Activated CD4-positive, alpha-beta T cell treated with anti-CD3 and anti-CD28 coated beads, Interleukin-2, amount 50 U/mL, for 24 hours (primary cell): ENCODE data around the gene SRPK3.
"Not testable (repeated sequence)": the region's sequence is repeated elsewhere in the genome, so short reads cannot be mapped to it uniquely, and the experiment has no call there.

Experiments
- DNase-seq, 2 donors: peaks; one replicate each; pipeline ENCODE4 v3.0.0-alpha.2; 2020; ENCODE audit warnings: low read depth in 1 of 2, low spot score in 1 of 2

SRPK3 gene

DNA sequence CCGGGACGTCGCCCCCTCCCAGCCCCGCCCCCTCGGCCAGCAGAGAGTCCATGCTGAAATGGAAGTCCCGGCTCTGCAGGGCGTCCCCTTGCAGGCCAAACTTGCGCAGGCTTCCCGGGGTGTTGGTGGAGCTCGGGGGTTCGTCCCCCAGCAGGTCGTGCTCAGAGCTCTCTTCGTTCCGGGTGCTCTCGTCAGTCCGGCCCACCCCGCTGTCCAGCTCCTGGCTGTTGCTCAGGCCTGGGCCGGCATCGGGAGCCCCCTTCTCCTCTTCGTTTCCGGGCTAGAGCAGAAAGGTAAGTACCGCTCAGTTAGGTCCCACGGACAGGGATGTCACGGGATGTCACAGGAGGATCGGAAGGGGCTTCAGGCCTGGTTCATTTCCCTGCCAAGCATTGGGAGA, 23.8 kb downstream of the SRPK3 start:
- DNase-seq: no peak

DNA sequence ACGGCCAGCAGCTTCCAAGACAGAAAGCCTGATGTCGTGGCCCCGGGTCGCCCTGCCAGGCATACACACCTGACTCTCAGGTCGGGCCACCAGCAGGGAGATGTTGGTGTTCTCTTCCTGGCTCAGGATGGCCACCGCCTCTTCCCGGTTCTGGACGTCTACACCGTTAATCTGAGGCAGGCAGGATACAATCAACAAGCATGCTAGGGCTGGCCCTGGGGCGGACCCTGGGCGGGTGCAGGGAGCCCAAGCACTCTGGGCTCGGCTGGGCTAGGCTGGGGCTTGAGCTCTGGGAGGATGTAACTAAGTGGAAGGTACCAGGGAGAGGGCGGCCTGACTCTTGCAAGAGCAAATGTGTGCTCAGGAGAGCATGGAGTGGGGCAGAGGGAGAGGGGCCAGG, 24.6 kb downstream of the SRPK3 start:
- DNase-seq: no peak

DNA sequence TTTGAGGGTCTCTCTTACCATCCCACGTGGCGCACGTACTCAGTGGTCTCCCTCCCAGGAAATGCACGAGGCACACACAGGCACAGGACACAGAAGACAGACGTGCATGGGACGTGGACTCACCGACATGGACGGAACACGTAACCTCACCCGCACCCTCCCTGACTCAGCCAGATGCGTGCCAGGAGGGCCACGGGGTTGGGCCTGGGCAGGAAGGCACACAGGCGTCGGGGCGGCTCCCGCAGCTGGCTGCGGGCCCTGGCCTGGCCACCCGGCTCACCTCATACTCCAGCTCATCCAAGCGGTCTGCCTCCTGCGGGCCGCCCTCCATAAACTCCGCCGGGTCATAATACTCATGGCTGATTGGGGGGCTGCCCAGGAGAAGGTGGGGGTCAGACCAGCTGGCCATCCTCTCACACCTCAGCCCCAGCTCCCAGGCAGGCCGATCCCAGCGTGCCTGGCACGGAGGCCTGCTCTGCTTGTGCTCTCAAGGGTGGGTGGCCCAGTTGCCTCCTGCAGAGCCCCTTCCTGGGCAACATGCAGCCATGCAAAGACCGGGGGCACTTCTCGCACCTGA, 26.2 kb downstream of the SRPK3 start:
- no peak for DNase-seq

DNA sequence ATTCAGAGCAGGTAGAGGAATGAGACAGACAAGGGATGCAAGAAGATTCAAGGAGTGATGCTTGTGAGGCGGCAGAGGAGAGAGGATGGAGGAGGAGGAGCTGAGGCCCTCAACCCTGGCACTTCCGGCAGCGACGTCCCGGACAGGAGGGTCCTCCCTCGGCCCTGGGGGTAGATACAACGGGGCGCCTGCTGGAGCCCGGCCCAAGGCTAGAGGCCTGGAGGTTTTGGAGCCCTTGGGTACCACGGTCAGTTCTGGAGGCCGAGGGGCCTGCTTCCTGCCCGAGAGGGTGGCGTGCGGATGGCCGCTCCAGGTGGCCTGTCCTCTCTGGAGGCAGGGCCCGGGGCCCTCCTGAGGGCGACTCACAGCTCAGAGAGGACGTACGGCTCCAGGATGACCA, 27.1 kb downstream of the SRPK3 start:
- DNase-seq: no peak

DNA sequence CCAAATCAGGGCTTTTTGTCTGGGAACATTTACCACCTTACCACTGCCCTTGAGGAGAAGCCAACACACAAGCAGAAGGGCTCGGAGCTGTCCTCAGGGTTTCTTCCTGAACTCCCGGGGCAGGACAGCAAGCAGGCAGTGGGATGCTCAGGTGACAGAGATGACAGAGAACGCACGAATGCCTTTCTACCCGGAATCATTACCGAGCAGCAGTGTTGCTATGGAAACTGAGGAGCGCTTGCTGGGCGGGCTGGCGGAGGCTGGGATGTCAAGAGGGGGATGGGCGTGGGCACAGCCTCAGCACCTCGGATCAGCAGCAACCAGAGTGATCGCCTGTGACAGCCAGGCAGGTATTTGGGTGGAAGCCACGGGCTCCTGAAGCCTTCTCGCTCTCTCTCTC, 31.4 kb downstream of the SRPK3 start:
- DNase-seq: no peak

DNA sequence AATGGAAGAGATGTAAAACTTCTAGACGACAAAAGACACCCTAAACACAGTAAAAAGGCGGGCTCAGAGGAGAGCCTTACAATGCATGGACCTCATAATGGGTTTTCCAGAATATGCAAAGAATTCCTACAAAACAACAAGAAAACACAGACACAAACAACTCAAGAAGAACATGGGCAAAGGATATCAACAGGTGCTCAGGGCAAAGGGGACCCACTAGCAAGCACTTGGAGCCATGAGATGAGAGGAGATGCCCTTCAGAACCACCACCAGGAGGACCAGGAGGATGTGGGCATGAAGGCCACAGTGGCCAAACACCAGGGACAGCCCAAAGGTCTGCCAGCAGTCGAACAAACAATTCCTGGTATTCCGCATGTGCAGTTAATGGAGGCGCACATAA, 32.3 kb downstream of the SRPK3 start:
- DNase-seq: no peak

DNA sequence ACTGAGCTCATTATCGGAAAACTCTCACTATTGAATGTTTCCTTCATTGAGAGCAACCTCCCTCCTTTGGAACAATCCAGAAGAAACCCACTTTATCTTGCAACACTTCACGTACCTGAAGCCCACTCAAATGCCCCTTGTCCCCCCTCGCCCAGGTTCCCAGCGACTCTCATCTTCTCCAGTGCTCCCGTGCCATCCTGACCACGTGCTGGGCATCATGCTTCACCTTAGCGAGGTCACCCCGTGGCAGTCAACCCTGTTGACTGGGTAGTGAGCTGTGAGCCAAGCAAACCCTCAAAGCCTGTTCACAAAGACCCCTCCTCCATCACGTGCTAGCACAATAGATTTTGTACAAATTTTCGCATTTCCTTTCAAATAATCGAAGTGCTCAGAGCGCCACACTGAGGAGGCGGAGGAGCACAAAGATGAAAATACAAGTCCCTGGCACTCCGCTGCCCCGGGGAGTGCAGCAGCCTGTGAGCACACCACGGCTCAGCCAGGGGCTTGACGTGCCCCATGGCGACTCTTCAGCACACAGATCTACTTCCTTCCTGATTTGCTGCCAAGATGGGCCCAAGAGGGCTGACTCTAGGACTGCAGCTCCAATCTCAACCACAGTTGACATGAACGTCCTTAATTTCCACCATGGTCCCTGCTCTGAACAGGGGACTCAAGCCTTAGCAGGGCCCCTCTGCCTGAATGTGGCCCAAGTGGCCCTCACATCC, 33.9 kb downstream of the SRPK3 start:
- no peak for DNase-seq

DNA sequence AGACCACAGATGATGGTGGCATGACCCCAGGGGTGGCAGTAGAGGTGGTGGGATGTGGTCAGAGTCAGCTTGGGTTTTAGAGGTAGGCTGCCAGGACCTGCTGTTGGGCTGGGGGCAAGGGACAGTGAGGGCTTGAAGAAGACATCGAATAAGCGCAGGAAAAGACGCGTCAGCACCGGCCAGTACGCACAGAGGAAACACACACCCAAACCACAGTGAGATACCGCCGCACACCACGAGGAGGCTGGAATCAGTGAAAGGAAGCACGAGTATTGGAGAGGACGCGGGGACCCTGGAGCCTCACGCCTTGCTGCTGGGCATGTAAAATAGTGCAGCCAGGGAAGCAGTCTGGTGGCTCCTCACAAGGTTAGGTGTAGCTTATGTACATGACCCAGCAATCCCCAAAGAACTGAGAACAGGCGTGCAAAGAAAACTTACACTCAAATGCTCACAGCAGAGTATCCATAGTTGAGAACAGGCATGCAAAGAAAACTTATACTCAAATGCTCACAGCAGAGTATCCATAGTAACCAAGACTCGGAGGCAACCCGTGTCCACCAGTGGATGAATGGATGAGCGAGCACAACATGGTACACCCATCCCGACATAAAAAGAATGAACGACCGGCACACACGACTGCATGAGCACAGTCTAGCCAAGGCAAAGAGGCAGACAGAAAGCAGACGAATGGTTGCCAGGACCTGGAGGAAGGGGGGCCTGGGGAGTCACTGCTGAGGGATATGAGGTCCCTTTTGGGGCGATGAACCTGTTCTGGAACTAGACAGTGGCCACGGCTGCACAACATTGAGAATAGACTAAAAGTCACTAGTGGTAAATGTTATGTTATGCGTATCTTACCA, 36.2 kb downstream of the SRPK3 start:
- no peak for DNase-seq

DNA sequence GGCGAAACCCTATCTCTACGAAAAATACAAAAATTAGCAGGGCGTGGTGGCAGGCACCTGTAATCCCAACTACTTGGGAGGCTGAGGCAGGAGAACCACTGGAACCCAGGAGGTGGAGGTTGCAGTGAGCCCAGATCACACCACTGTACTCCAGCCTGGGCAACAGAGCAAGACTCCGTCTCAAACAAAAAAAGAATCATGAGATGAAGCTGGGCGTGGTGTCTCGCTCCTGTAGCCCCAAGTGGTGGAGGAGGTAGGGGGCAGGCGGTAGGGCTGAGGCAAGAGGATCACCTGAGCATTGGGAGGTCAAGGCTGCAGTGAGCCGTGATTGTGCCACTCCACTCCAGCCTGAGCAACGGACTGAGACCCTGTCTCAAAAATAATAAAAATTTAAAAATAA, 37.2 kb downstream of the SRPK3 start:
- DNase-seq: not testable (repeated sequence)

DNA sequence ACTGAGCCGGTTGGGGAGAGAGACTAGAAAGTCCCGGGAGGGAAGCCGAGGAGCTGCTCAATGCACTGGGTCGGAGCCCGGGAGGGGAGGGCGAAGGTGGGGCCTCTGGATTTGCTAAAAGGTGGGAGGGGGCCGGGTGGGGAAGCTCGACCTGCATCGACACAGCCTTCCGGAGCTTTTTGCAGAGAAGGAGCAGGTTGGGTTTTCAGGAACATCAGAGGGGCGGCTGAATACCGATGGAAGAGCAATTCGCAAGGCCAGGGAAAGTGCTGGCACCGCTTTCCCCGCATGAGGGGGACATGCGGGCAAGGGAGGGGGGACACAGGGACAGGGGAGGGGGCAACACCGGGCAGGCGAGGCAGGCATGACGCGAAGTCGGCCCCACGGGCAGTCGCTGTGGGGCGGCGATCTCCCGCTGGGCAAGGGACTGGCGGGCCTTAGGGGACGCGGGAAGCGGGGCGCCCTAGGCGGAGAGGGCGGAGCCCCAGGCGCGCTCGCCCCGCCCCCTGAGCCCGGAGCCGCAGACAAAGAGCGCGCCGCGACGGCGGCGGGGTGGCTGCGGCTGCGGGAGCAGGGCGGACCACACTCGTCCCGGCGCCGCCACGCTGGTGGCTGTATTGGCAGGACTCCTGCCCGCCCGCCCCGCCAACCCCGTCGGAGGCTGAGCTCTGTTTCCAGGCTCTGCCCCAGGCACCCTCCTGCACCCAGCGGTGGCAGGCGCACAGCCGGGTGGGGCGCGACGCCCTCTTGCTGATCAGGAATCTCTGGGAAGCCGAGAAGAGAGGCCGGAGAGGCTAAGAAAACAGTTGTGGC, 37.9 kb downstream of the SRPK3 start:
- peak in 1 of 2 donors; percentile 22 for DNase-seq

DNA sequence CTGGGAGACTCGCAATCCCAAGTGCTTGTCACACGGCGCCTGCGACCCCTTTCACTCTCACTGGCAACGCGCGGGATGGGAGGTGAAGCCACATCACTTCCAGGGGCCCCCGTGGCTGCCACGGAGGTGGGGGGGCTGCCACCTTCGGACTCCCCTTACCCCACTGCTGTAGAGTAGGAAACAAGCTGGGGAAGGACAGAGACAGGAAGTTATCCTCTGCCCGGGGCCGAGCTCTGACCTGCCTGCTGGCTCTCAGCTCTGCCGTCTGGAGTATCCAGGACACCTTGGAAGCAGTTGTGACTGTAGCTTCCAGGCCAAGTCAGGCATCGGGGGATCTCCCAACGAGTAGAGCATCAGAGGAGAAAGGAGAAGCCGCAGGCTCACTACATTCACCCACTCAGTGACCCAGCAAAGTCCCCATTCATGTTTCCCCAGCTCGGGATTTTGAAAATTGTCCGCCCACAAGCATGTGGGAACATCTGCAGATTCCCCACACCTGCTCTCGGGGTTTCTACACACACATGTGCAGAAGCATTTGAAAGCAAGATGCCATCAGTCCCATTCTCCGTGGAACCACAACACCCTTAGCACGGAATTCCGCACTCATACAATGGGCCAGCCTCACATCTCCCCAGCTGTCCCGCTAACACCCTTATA, 38.7 kb downstream of the SRPK3 start:
- DNase-seq: no peak

DNA sequence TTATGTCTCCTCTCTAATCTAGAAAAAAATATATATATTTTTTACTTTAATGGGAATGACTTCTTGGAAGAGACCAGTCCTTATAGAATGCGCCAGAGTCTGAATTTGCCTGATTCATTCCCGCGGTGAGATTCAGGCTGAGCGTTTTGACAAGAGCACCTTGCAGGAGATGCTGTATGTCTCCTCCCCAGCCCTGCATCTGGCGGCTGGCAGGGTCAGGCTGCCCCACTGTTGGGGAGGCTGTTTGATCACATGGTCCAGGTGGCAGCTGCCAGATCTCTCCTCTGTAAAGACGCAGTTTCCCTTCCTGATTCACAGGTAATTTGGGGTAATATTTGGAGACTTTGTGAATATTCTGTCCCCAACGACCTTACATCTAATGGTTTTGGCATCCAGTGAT, 39.8 kb downstream of the SRPK3 start:
- DNase-seq: no peak

DNA sequence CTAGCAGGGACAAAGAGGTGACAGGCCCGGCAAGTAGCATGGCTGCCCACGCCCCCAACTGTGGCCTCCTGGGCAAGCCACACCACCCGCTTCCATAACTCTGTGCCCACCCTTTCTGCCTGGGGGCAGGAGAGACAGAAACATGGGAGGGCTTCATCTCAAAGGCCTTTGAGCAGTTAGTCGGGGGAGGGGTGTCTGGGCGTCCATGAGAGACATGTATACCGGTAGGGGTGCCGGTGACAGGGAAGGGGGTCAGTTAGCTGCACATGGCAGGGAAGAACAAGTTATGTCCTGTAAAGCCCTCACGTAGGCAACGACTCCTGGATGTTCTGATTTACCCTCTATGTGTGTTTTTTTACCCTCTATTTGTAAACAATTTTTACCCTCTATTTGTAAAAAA, 40.2 kb downstream of the SRPK3 start:
- DNase-seq: no peak

DNA sequence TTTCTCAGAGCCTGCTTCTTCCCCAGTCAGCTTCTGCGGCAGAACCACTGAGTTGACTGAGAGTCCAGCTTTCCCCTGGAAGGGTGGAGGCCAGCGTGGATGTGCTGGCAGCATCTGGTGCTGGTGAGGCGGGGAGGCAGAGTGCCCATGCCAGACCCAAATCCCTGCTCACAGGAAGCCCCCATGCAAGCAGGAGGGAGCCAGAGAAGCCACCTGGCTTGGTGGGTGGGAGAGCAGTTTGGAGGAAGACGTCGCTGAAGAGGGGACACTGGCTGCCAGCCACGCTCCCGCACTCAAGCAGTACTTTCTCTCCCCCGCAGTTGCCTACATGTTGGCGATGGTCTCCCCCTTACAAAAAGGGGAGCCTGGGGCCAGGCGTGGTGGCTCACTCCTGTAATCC, 43.5 kb downstream of the SRPK3 start:
- DNase-seq: no peak

DNA sequence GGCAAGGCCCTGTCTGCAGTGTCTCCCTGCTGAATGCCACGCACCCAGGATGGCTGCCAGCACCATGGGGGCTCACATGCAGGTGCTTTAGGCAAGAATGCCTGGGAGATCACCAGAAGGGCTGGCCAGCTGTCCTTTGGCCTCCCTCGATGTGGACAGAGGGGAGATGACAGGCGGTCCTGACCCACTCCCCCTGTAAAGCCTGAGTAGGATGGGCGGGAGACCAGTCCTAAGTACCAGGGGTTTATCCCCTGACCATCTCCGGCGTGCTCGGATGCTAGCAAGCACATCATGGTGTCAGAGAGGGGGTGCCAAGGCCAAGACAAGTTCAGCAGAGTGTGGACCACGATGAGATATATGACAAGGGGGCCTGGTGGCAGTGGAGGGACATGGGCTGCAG, 44.2 kb downstream of the SRPK3 start:
- no peak for DNase-seq

DNA sequence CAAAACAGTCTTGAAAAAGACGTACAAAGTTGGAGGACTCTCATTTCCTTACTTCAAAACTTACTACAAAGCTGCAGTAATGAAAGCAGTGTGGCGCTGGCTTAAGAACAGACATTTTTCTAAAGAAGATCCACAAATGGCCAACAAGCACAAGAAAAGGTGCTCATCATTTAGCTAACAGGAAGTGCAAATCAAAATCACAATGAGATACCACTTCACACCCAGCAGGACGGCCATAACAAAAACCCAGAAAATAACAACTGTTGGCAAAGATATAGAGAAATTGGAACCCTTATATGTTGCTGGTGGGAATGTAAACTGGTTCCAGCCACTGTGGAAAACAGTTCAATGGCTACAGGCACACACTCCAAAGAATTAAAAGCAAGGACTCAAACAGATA, 46.2 kb downstream of the SRPK3 start:
- no peak for DNase-seq

DNA sequence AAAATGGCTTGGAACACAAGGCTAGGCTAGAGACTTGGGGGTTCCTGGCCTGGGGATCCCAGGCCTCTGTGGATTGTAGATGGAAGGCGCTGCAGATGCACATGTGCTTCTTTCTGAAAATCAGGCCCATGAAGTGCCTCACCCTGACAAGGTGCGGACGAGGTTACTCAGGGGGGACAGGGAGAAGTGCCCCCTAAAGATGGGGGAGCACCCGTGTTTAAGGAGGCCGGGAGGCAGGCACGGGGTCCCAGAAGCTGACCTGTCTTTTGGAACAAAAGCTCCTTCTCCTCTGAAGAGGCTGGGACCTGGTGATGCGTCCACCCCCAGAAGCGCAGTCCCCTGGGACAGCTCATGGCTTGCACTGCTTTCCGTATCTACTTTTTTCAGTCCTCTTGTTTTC, 47.1 kb downstream of the SRPK3 start:
- no peak for DNase-seq

DNA sequence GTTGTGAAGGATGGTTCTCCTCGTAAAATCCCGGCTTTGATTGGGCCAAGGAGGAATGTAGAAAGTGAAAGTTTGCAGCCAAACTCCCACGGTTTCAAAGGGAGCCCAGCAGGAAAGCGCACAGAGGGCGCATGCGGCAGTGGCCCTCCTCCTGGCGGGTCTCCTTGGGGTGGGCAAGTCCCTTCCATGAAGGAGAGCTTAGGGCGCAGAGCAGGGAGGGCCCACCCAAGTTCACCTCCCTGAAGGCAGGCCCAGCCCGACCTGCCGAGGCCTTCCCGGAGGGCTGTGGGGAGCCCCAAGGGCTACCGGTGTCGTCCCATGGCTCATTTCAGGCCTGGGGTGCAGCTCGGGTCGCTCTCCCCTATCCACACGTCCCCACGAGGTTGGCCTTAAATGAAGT, 47.5 kb downstream of the SRPK3 start:
- no peak for DNase-seq

DNA sequence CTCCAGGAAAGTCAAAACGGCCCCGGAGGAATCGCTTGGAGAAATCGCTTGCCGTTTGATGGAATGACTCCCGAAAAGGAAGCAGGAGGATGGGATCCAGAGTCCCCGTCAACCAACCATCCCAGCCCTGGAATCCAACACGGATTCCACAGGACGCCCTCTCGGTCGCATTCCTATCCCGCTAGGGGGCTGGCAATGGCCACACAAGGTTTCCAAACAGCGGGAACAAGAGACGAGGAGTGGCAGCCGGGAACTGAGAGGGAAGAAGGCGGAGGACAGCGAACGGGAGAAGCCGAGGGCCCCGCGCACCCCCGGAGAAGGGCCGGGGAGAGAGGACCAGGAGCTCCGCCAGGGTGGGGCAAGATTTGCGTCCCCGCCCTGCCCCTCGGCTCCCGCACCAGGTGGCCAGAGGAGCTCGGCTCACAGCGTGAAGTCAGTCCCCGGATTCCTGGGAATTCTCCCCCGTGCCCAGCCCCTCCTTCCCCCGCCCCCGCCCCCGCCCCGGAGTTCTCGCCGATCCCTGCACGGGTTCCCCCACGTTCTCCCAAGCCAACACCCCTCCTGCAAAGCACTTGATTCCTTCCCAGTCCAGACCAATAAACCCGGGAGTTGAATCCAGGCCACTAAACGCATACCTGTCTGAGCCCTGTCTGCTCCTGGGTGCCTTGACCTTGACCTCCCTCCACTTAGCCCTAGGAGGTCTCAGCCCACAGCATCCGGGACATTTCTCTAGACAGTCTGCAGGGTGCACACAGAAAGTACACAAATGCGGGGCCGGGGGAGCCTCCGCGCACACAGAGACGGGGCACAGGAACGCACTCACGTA, 48.1 kb downstream of the SRPK3 start:
- DNase-seq: no peak

DNA sequence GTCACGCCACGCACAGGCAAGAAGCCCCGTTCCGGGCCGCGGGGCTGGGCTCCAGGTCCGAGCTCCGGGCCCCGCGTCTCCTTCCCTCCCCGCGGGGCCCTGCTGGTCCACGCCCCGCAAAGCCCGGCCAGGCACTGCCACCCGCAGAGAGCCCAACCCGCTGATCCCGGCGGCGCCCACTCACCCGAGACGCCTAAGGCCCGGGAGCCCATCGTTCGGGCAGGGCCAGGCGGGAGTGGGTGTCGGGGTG, 48.6 kb downstream of the SRPK3 start:
- no peak for DNase-seq
